Tibial nerve (tissue), 4 donors: Measurements from ENCODE around the gene ATP1A4.

ENCODE experiments used
- CTCF ChIP-seq, 5 experiments: fragments of 200-600 bp in 3 of 5; fragments of 450-650 bp in 2 of 5; sonication (generic) in 3 of 5; IDR thresholded peaks; one replicate each; pipeline ENCODE4 v1.5.1; 2016 to 2019; ENCODE audit warnings: antibody characterized with exemption in 5 of 5, mild to moderate bottlenecking in 3 of 5, moderate library complexity in 2 of 5
- EP300 ChIP-seq, 2 donors: sonication (generic); formaldehyde crosslinking; IDR thresholded peaks; one replicate each; pipeline ENCODE4 v1.6.1; 2017; ENCODE audit warnings: antibody characterized with exemption in 2 of 2, mild to moderate bottlenecking in 1 of 2

- no peak for TF ChIP-seq CTCF (IDR thresholded peaks at IDR 0.05)
- TF ChIP-seq EP300 (IDR thresholded peaks at IDR 0.05) = no peak
Measured at GRCh38 chr1:160167056-160167455, 15.7 kb downstream of the ATP1A4 start.
